H1 (cell line): Measurements from ENCODE around the gene OPA3. TPM values are rescaled to one million over a fixed set of nuclear protein-coding genes. Genes with fewer than 3 reads are reported as not detected.
A peak's percentile ranks its signal among the peaks of the same experiment; 100 is the strongest.

Experiments used
- ASH2L ChIP-seq: fragments of 200-600, 300-600 bp; sonication (generic); IDR thresholded peaks from one replicate; pipeline ENCODE4 v1.7.1; 2017; ENCODE audit warnings: low read length
- CHD2 ChIP-seq: IDR thresholded peaks from 2 replicates; pipeline ENCODE4 v1.6.1; 2012; ENCODE audit warnings: low read length, improper control_type of control experiment
- CHD7 ChIP-seq: fragments of 300-600 bp; sonication (generic); IDR thresholded peaks from 2 replicates; pipeline ENCODE4 v1.7.1; 2012; ENCODE audit warnings: low read length, moderate library complexity, mild to moderate bottlenecking, inconsistent platforms; ENCODE audit not compliant: insufficient replicate concordance
- EZH2 ChIP-seq: fragments of 200-600 bp; sonication (generic); IDR thresholded peaks from 2 replicates; pipeline ENCODE4 v1.7.1; 2012; ENCODE audit warnings: low read depth, mild to moderate bottlenecking, moderate library complexity, low read length, inconsistent platforms; ENCODE audit not compliant: severe bottlenecking
- GABPA ChIP-seq: IDR thresholded peaks from 2 replicates; pipeline ENCODE4 v1.6.1; 2011; ENCODE audit warnings: mild to moderate bottlenecking, low read length, moderate library complexity, borderline replicate concordance; ENCODE audit not compliant: insufficient read depth
- KDM1A ChIP-seq: fragments of 200-600, 300-600 bp; sonication (generic); IDR thresholded peaks from 2 replicates; pipeline ENCODE4 v1.7.1; 2016; ENCODE audit warnings: mild to moderate bottlenecking, low read length, borderline replicate concordance
- RAD21 ChIP-seq, 2 experiments: IDR thresholded peaks in 1 of 2; conservative IDR thresholded peaks in 1 of 2; 2 replicates each; pipeline ENCODE4 v1.6.1; 2011; ENCODE audit warnings: low read depth in 2 of 2, low read length in 2 of 2, improper control_type of control experiment in 1 of 2, inconsistent platforms in 1 of 2, mild to moderate bottlenecking in 1 of 2, moderate library complexity in 1 of 2
- SP2 ChIP-seq: IDR thresholded peaks from 2 replicates; pipeline ENCODE4 v1.6.1; 2012; ENCODE audit warnings: mild to moderate bottlenecking, low read length, inconsistent platforms
- SUZ12 ChIP-seq: fragments of 200-600 bp; sonication (generic); IDR thresholded peaks from 2 replicates; pipeline ENCODE4 v1.6.1; 2012; ENCODE audit warnings: mild to moderate bottlenecking, inconsistent platforms, low read length, moderate library complexity, mixed read lengths
- YY1 ChIP-seq: IDR thresholded peaks from 2 replicates; pipeline ENCODE4 v1.6.1; 2011; ENCODE audit warnings: low read depth, mild to moderate bottlenecking, low read length
- polyA plus RNA-seq, 7 experiments: library from polyadenylated mRNA; depleted of rRNA in 3 of 7; stranded (reverse) in 5 of 7; unstranded in 2 of 7; fragments of >200 nt in 5 of 7; fragments of 200-250 nt in 2 of 7; gene quantifications; 1 replicate in 5 of 7; 2 replicates in 1 of 7; 4 replicates in 1 of 7; pipeline versions ENCODE4 v1.2.1 to v1.2.3, GENCODE V29; 2011 to 2013; ENCODE audit warnings: missing spikeins in 2 of 7, mixed read lengths in 2 of 7
- total RNA-seq: library from RNA; stranded (reverse); fragmentation: NEBNext Ultra II Directional; extraction: Animal tissue kit (Norgen Biotek cat#: 25700); gene quantifications from 2 replicates; pipeline ENCODE4 v1.2.1, GENCODE V29; 2021

Gene OPA3
- total and polyA plus RNA-seq, 2 of the 8 experiments (the other 6 are each of a cell fraction or from before 2014, with no cell fraction given): 12.5 to 14.5 TPM

DNA sequence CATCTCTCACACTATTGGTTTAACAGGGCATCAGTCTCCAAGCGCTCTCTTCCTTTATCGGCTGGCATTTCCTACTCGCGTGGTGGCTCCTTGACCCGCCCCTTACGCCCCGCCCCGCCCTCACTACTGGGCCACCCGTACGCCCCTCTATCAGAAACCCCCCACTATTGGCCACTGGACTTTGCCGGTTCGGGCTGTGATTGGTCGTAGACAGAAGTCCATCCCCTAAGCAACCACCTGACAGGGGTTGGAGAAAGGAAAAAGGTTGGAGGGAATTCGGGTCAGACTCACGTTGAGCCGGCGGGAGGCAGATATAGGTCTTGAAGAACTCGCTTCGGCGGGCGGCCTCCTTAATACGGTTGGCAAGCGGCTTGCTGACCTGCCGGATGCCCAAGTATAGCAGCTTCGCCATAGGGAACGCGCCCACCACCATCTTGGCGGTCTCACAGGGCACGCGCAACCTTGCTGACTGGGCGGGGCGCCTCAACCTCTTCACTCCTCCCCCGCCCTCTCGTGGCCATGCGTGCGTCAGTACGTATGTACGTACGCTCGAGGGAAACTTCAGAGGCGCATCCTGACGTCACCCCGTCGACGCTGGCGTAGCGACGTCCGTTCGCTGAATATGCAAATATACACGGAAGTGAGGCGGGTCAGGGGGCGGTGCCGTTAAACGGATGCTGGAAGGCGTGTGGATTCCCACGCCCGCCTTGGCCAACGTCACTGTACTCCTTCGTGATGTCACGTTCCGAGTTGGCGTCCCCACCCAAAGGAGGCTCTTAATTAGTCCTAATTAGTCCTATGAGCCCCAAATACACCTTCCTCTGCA lies at the start of gene OPA3 (continued):
- TF ChIP-seq CHD2 (peak; percentile 92), GABPA (no peak), KDM1A (no peak), SUZ12 (no peak), CHD7 (no peak), SP2 (peak; percentile 92), YY1 (peak; percentile 89), RAD21 (IDR thresholded peaks at IDR 0.05 in 1 of 2, conservative IDR thresholded peaks at IDR 0.05 in 1 of 2; ENCODE audit: low read depth in 2 of 2, low read length in 2 of 2) (no peak), ASH2L (peak; percentile 95), EZH2 (no peak)
